ENCODE data around the gene TTC3.
"Not testable (repeated sequence)": the region's sequence is repeated elsewhere in the genome, so short reads cannot be mapped to it uniquely, and the experiment has no call there.

The TTC3 gene

DNA sequence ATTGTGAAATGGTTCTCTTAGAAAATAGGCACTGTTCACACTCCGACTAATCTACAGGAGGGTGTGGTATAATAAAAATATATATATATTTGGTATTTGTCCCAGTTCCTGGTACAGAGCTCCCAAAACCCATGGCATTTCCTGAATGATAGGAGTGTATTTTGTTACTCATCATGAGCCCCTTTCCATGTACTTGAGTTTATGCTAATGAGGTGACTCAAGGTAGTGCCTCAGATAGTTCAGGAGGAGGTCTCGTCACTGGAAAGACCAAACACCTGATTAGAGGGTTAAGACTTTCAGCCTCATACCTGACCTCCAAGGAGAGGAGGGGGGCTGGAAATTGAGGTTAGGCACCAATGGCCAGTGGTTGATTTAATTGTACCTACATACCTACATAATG, 57.9 kb downstream of the TTC3 start:
- H3K4me3 ChIP-seq (ENCODE audit: low read depth, low read length), result no peak overlapping the region
- DNase-seq (ENCODE audit: low read depth), result no peak
- TF ChIP-seq, protein P1, sequence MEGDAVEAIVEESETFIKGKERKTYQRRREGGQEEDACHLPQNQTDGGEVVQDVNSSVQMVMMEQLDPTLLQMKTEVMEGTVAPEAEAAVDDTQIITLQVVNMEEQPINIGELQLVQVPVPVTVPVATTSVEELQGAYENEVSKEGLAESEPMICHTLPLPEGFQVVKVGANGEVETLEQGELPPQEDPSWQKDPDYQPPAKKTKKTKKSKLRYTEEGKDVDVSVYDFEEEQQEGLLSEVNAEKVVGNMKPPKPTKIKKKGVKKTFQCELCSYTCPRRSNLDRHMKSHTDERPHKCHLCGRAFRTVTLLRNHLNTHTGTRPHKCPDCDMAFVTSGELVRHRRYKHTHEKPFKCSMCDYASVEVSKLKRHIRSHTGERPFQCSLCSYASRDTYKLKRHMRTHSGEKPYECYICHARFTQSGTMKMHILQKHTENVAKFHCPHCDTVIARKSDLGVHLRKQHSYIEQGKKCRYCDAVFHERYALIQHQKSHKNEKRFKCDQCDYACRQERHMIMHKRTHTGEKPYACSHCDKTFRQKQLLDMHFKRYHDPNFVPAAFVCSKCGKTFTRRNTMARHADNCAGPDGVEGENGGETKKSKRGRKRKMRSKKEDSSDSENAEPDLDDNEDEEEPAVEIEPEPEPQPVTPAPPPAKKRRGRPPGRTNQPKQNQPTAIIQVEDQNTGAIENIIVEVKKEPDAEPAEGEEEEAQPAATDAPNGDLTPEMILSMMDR (IDR thresholded peaks at IDR 0.05; ENCODE audit: insufficient read depth, low read depth, low read length, missing control alignments), result no peak

DNA sequence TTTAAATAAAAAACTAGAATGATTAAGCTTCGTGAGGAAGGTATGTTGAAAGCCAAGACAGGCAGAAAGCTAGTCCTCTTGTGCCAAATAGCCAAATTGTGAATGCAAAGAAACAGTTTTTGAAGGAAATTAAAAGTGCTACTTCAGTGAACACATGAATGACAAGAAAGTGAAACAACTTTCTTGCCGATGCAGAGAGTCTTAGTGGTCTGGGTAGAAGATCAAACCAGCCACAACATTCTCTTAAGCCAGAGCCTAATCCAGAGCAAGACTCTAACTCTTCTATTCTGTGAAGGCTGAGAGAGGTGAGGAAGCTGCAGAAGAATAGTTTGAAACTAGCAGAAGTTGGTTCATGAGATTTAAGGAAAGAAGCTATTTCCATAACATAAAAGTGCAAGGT, 63.2 kb downstream of the TTC3 start:
- no peak overlapping the region for H3K4me3 ChIP-seq (ENCODE audit: low read depth, low read length)
- no peak for DNase-seq (ENCODE audit: low read depth)
- TF ChIP-seq, protein P1 (IDR thresholded peaks at IDR 0.05; ENCODE audit: insufficient read depth, low read depth, low read length, missing control alignments), result no peak

DNA sequence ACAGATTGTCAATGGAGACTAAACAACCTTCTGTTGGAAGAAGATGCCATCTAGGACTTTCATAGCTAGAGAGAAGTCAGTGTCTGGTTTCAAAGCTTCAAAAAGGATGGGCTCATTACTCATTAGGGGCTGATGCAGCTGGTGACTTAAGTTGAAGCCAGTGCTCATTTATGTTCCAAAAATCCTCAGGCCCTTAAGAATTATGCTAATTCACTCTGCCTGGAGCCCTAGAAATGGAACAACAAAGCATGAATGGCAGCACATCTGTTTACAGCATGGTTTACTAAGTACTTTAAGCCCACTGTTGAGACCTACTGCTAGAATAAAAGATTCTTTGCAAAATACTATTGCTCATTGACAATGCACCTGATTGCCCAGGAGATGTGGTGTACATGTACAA, 63.7 kb downstream of the TTC3 start:
- TF ChIP-seq, protein P1 (IDR thresholded peaks at IDR 0.05; ENCODE audit: insufficient read depth, low read depth, low read length, missing control alignments), result no peak

DNA sequence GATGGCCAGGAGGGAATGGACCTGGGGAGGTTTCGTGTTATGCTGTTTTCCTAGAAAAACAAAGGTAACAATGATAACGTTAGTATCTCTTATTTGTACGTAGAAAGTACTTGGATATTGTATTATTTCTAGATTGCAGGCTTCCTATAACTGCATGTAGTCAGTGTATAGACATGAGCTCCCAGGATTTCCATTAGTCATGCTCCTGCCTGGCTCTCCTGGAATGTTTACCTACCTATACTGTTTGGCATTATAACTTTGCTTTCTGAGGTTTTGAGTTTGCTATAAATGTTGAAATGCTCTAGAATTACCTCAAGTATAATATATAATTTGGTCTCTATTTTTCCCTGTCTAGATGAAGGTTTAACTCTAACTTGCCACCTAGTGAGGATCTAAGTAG, 66.1 kb downstream of the TTC3 start:
- no peak overlapping the region for H3K4me3 ChIP-seq (ENCODE audit: low read depth, low read length)
- DNase-seq (ENCODE audit: low read depth), result no peak
- TF ChIP-seq, protein P1 (IDR thresholded peaks at IDR 0.05; ENCODE audit: insufficient read depth, low read depth, low read length, missing control alignments), result no peak

More for the DNA sequence above, 63.7 kb downstream of the TTC3 start:
- H3K4me3 ChIP-seq (ENCODE audit: low read depth, low read length), result no peak overlapping the region
- no peak for DNase-seq (ENCODE audit: low read depth)

DNA sequence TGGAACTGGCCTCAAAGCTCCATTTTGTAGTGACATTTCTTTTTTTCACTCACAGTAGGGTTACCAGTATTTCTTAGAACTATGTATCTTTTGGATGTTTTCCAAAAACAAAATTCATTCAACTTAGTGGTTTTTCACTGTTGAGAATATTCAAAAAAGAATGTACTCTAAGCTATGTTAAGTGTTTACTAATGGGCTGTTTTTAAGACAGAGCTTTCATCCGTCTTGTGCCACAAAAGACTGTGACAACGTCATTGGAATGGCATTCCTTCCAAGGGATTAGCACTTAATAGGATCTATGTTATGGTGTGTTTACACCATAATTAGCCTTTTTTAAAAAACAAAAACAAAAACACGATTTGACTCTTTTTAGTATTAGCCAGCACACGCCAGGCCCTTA, 66.8 kb downstream of the TTC3 start:
- no peak overlapping the region for H3K4me3 ChIP-seq (ENCODE audit: low read depth, low read length)
- no peak for DNase-seq (ENCODE audit: low read depth)
- TF ChIP-seq, protein P1 (IDR thresholded peaks at IDR 0.05; ENCODE audit: insufficient read depth, low read depth, low read length, missing control alignments), result no peak

DNA sequence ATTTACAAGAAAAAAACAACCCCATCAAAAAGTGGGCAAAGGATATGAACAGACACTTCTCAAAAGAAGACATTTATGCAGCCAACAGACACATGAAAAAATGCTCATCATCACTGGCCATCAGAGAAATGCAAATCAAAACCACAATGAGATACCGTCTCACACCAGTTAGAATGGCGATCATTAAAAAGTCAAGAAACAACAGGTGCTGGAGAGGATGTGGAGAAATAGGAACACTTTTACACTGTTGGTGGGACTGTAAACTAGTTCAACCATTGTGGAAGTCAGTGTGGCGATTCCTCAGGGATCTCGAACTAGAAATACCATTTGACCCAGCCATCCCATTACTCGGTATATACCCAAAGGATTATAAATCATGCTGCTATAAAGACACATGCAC, 70.3 kb downstream of the TTC3 start:
- not testable (repeated sequence) for DNase-seq (ENCODE audit: low read depth); H3K4me3 ChIP-seq (ENCODE audit: low read depth, low read length)

DNA sequence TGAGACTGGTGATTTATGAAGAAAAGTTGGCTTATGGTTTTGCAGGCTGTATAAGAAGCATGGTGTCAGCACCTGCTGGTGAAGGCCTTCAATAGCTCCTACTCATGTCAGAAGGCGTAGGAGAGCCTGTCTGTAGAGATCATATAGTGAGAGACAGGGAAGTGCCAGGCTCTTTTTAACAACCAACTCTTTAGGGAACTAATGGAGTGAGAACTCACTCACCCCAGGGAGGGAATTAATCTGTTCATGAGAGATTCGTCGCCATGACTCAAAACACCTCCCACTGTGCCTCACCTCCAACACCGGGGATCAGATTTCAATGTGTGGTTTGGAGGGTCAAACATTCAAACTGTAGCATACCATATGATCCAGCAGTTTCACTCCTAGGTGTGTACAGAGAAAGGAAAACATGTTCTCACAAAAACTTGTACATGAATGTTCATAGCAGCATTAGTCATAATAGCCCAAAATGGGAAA, 72.6 kb downstream of the TTC3 start:
- H3K4me3 ChIP-seq (ENCODE audit: low read depth, low read length), result no peak overlapping the region
- DNase-seq (ENCODE audit: low read depth), result no peak
- TF ChIP-seq, protein P1 (IDR thresholded peaks at IDR 0.05; ENCODE audit: insufficient read depth, low read depth, low read length, missing control alignments), result no peak

All from GM12865 (cell line).